Measurements from ENCODE around the gene KMO.
A peak's percentile ranks its signal among the peaks of the same experiment; 100 is the strongest.

The KMO gene

GRCh38 chr1:241596633-241597032 lies 64.5 kb downstream of the KMO start:
- no peak for DNase-seq
- Mint-ChIP-seq H3K4me3 (no peak overlapping the region), H3K27me3 (no peaks in the 10 kb centered on the region), H3K9me3 (no peaks in the 10 kb centered on the region), H3K27ac (no peak overlapping the region), H3K4me1 (ENCODE audit: low read depth) (peaks cover 24% of the 10 kb centered on the region), H3K36me3 (ENCODE audit: low read depth) (peaks cover 26% of the 10 kb centered on the region)

GRCh38 chr1:241598249-241598648 lies 66.1 kb downstream of the KMO start:
- Mint-ChIP-seq H3K9me3 (no peaks in the 10 kb centered on the region), H3K27me3 (no peaks in the 10 kb centered on the region), H3K4me3 (no peak overlapping the region), H3K27ac (no peak overlapping the region), H3K4me1 (ENCODE audit: low read depth) (peaks cover 9% of the 10 kb centered on the region), H3K36me3 (ENCODE audit: low read depth) (peaks cover 28% of the 10 kb centered on the region)
- no peak for DNase-seq

GRCh38 chr1:241600496-241600901 lies 68.3 kb downstream of the KMO start:
- Mint-ChIP-seq H3K27ac (no peak overlapping the region), H3K4me3 (no peak overlapping the region), H3K36me3 (ENCODE audit: low read depth) (peaks cover 15% of the 10 kb centered on the region), H3K27me3 (no peaks in the 10 kb centered on the region), H3K9me3 (no peaks in the 10 kb centered on the region), H3K4me1 (ENCODE audit: low read depth) (peaks cover 3% of the 10 kb centered on the region)
- no peak for DNase-seq

GRCh38 chr1:241603731-241604245 lies 71.6 kb downstream of the KMO start:
- H3K4me1 Mint-ChIP-seq (ENCODE audit: low read depth): peaks cover 8% of the 10 kb centered on the region
- no peak overlapping the region for H3K4me3 Mint-ChIP-seq
- H3K27ac Mint-ChIP-seq: no peak overlapping the region
- H3K27me3 Mint-ChIP-seq: no peaks in the 10 kb centered on the region
- DNase-seq: no peak
- peaks cover 5% of the 10 kb centered on the region for H3K36me3 Mint-ChIP-seq (ENCODE audit: low read depth)
- no peaks in the 10 kb centered on the region for H3K9me3 Mint-ChIP-seq

DNA sequence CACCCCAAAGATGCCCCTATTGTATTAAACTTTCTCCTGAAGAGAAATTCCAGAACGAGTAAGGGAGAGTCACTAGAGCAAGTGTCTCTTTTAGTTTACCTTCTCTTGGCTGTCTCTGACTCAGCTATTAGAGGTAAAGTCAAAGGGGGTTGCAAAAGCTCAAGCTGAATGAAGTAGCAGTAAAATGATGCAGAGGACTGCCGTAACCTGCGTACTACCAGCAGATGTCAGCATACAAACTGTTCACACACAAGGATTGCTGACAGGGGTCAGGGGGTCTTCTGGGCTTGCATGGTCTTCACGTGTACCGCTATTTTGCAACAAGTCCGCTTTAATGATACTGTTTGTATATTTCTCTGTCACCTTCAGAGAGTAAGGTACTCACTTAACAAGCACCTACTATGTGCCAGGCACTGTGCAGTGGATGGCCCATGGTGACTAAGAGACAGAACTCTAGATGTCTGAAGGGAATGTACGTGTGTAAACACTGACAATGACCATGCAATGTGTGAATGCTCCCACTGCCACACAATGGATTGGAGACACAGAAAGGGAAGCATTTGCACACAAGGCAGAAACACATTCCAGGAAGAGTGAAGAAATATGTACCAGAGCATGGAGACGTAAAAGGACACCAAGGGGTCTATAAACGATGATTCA lies 73.1 kb downstream of the KMO start:
- no peaks in the 10 kb centered on the region for H3K9me3 Mint-ChIP-seq
- peaks cover 5% of the 10 kb centered on the region for H3K36me3 Mint-ChIP-seq (ENCODE audit: low read depth)
- no peak for DNase-seq
- H3K4me3 Mint-ChIP-seq: no peak overlapping the region
- H3K27me3 Mint-ChIP-seq: no peaks in the 10 kb centered on the region
- H3K27ac Mint-ChIP-seq: no peak overlapping the region
- peaks cover 9% of the 10 kb centered on the region for H3K4me1 Mint-ChIP-seq (ENCODE audit: low read depth)

GRCh38 chr1:241606544-241606943 lies 74.4 kb downstream of the KMO start:
- peaks cover 2% of the 10 kb centered on the region for H3K36me3 Mint-ChIP-seq (ENCODE audit: low read depth)
- no peaks in the 10 kb centered on the region for H3K9me3 Mint-ChIP-seq
- H3K27ac Mint-ChIP-seq: no peak overlapping the region
- DNase-seq: no peak
- H3K27me3 Mint-ChIP-seq: no peaks in the 10 kb centered on the region
- peaks cover 6% of the 10 kb centered on the region for H3K4me1 Mint-ChIP-seq (ENCODE audit: low read depth)
- H3K4me3 Mint-ChIP-seq: no peak overlapping the region

- Mint-ChIP-seq H3K36me3 (ENCODE audit: low read depth) (no peaks in the 10 kb centered on the region), H3K27me3 (no peaks in the 10 kb centered on the region), H3K4me1 (ENCODE audit: low read depth) (peaks cover 9% of the 10 kb centered on the region), H3K27ac (no peak overlapping the region), H3K9me3 (no peaks in the 10 kb centered on the region), H3K4me3 (no peak overlapping the region)
- DNase-seq: no peak
These were observed 75.3 kb downstream of the KMO start for GRCh38 chr1:241607497-241607896.

- Mint-ChIP-seq H3K36me3 (ENCODE audit: low read depth) (no peaks in the 10 kb centered on the region), H3K9me3 (no peaks in the 10 kb centered on the region), H3K27ac (no peak overlapping the region), H3K27me3 (no peaks in the 10 kb centered on the region), H3K4me3 (no peak overlapping the region), H3K4me1 (ENCODE audit: low read depth) (peaks cover 18% of the 10 kb centered on the region)
- no peak for DNase-seq
These were observed 76.3 kb downstream of the KMO start for GRCh38 chr1:241608379-241609033.

DNA sequence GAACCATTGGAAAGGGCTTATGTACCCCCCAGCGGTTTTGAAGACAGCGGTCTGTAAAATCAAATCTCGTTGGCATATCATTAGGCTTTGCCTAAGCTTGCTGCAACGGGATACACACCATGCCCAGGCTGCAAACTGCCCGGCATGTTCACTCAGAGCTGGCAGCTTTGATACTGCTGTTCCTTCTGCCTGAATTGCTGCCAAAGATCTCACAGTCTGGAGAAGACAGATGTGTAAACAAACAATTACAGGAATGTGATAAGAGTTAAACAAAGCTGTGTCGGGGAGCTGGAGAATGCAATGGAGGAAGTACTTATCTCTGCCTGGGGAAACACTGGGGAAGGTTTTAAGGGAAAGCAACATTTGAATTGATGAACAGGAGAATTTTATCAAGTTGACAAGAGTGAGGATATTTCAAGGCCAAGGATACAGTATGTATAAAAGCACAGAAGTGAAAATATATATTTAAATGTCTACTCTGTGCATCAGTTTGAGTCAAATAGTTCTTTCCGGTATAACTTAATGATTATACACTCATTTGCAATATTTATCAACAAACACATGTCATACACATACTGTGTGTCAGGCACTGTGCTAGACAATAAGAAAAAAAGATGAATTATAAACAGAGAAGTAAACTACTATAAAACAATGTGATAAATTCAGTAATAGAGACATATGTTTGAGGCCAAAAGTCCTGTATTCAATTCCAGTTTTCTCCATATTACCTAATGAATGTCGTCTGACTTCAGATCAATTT lies 78.1 kb downstream of the KMO start:
- Mint-ChIP-seq H3K27me3 (no peaks in the 10 kb centered on the region), H3K4me3 (no peak overlapping the region), H3K36me3 (ENCODE audit: low read depth) (no peaks in the 10 kb centered on the region), H3K27ac (no peak overlapping the region), H3K9me3 (no peaks in the 10 kb centered on the region), H3K4me1 (ENCODE audit: low read depth) (peaks cover 29% of the 10 kb centered on the region)
- DNase-seq: no peak

DNA sequence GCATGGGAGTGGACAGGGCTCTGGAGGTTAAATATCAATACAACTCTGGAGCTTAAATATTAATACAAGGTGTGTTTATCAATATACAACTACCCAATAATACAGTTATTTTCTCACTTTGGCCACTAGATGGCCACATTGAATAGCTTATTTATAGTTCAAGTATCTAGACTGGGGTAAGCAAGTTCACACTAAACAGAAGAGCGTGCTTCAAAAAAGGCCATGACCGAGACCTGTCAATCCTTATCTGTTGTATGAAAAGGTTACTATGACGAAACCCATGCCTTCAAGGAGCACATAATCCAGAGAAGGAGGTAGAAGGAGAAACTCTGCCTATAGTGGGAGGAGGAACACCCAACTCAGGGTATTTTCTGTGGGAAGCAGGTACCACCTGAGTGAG lies 78.9 kb downstream of the KMO start:
- Mint-ChIP-seq H3K4me3 (no peak overlapping the region), H3K4me1 (ENCODE audit: low read depth) (peaks cover 29% of the 10 kb centered on the region), H3K9me3 (no peaks in the 10 kb centered on the region), H3K36me3 (ENCODE audit: low read depth) (no peaks in the 10 kb centered on the region), H3K27me3 (no peaks in the 10 kb centered on the region), H3K27ac (no peak overlapping the region)
- no peak for DNase-seq

DNA sequence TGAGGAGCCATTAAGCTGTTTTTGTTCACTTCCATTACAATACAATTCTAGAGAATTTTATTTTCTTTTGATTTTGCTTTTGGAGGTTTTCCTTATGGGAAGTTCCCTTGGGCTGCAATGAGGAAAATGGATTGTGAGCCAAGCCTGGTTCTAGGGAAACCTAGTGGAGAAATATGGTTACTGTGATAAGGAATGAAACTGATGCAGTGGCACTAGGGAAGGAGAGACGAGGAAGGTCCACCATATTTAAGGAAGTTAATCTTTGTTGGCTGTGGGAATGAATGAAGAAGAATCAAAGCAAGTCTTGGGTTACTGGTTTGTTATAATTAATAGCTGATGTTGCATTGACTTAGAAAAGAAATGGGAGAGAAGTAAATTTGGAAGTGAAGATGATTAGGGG lies 79.6 kb downstream of the KMO start:
- no peak overlapping the region for H3K27ac Mint-ChIP-seq
- H3K9me3 Mint-ChIP-seq: no peaks in the 10 kb centered on the region
- DNase-seq: no peak
- peaks cover 29% of the 10 kb centered on the region for H3K4me1 Mint-ChIP-seq (ENCODE audit: low read depth)
- no peaks in the 10 kb centered on the region for H3K27me3 Mint-ChIP-seq
- H3K4me3 Mint-ChIP-seq: no peak overlapping the region
- H3K36me3 Mint-ChIP-seq (ENCODE audit: low read depth): no peaks in the 10 kb centered on the region

- no peaks in the 10 kb centered on the region for H3K36me3 Mint-ChIP-seq (ENCODE audit: low read depth)
- DNase-seq: no peak
- peaks cover 36% of the 10 kb centered on the region for H3K4me1 Mint-ChIP-seq (ENCODE audit: low read depth)
- no peaks in the 10 kb centered on the region for H3K27me3 Mint-ChIP-seq
- H3K9me3 Mint-ChIP-seq: no peaks in the 10 kb centered on the region
- H3K27ac Mint-ChIP-seq: peak overlapping the region; percentile 85
- no peak overlapping the region for H3K4me3 Mint-ChIP-seq
These were observed 80.6 kb downstream of the KMO start for GRCh38 chr1:241612533-241613477.

GRCh38 chr1:241614144-241614543 lies 82.0 kb downstream of the KMO start:
- H3K4me3 Mint-ChIP-seq: no peak overlapping the region
- H3K36me3 Mint-ChIP-seq (ENCODE audit: low read depth): no peaks in the 10 kb centered on the region
- peaks cover 35% of the 10 kb centered on the region for H3K4me1 Mint-ChIP-seq (ENCODE audit: low read depth)
- no peaks in the 10 kb centered on the region for H3K9me3 Mint-ChIP-seq
- H3K27me3 Mint-ChIP-seq: no peaks in the 10 kb centered on the region
- H3K27ac Mint-ChIP-seq: peak overlapping the region; percentile 30
- DNase-seq: no peak

GRCh38 chr1:241614572-241614971 lies 82.4 kb downstream of the KMO start:
- no peak overlapping the region for H3K4me3 Mint-ChIP-seq
- H3K36me3 Mint-ChIP-seq (ENCODE audit: low read depth): no peaks in the 10 kb centered on the region
- H3K4me1 Mint-ChIP-seq (ENCODE audit: low read depth): peaks cover 35% of the 10 kb centered on the region
- no peak for DNase-seq
- no peaks in the 10 kb centered on the region for H3K9me3 Mint-ChIP-seq
- H3K27me3 Mint-ChIP-seq: no peaks in the 10 kb centered on the region
- H3K27ac Mint-ChIP-seq: no peak overlapping the region
